ENCODE data around the gene BAZ1A. TPM values are rescaled to one million over a fixed set of nuclear protein-coding genes. Genes with fewer than 3 reads are reported as not detected.
"Not testable (repeated sequence)": the region's sequence is repeated elsewhere in the genome, so short reads cannot be mapped to it uniquely, and the experiment has no call there.

Gene BAZ1A
- total RNA-seq, 2 experiments from 2014 or later = 68.7 to 68.9 TPM

DNA sequence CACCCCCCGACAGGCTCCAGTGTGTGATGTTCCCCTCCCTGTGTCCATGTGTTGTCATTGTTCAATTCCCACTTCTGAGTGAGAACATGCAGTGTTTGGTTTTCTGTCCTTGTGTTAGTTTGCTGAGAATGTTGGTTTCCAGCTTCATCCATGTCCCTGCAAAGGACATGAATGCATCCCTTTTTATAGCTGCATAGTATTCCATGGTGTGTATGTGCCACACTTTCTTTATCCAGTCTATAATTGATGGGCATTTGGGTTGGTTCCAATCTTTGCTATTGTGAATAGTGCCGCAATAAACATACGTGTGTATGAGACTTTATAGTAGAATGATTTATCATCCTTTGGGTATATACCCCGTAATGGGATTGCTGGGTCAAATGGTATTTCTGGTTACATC, 138.1 kb downstream of the BAZ1A start:
- not testable (repeated sequence) for H3K4me3 Mint-ChIP-seq

DNA sequence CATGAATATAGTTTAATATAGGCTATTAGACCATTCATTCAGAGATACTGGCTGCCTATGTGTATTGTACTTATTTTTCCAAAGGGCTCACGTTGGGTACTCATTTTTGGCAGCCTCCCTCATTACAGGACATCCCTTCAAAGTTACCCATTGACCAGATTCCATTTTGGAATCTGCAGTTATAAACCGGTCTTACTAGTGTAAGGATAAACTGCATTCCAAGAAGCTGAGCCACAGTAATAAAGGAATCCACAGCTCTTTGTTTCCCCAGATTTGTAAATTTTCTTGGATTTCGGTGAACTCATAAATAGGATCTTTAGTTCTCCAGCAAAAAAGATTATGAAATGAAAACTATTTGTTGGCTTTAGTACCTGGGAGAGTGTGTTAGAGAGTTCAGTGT, 141.9 kb downstream of the BAZ1A start:
- H3K36me3 Mint-ChIP-seq = no peaks in the 10 kb centered on the region
- no peak overlapping the region for H3K4me3 Mint-ChIP-seq
- H3K27me3 Mint-ChIP-seq = no peaks in the 10 kb centered on the region
- no peak for DNase-seq
- H3K9me3 Mint-ChIP-seq = no peaks in the 10 kb centered on the region
- no peaks in the 10 kb centered on the region for H3K4me1 Mint-ChIP-seq
- H3K27ac Mint-ChIP-seq = no peak overlapping the region

More for the DNA sequence above, 138.1 kb downstream of the BAZ1A start:
- not testable (repeated sequence) for DNase-seq, H3K9me3 Mint-ChIP-seq, H3K27me3 Mint-ChIP-seq, H3K27ac Mint-ChIP-seq, H3K4me1 Mint-ChIP-seq, H3K36me3 Mint-ChIP-seq

- Mint-ChIP-seq H3K27ac (no peak overlapping the region), H3K4me1 (no peaks in the 10 kb centered on the region), H3K27me3 (no peaks in the 10 kb centered on the region), H3K4me3 (no peak overlapping the region), H3K36me3 (no peaks in the 10 kb centered on the region), H3K9me3 (no peaks in the 10 kb centered on the region)
- no peak for DNase-seq
Measured at GRCh38 chr14:34732802-34733201, 142.4 kb downstream of the BAZ1A start.

GRCh38 chr14:34723867-34724266, 151.3 kb downstream of the BAZ1A start:
- no peak for DNase-seq
- H3K4me1 Mint-ChIP-seq = peaks cover 2% of the 10 kb centered on the region
- no peak overlapping the region for H3K27ac Mint-ChIP-seq
- H3K36me3 Mint-ChIP-seq = no peaks in the 10 kb centered on the region
- H3K9me3 Mint-ChIP-seq = no peaks in the 10 kb centered on the region
- H3K4me3 Mint-ChIP-seq = no peak overlapping the region
- no peaks in the 10 kb centered on the region for H3K27me3 Mint-ChIP-seq

DNA sequence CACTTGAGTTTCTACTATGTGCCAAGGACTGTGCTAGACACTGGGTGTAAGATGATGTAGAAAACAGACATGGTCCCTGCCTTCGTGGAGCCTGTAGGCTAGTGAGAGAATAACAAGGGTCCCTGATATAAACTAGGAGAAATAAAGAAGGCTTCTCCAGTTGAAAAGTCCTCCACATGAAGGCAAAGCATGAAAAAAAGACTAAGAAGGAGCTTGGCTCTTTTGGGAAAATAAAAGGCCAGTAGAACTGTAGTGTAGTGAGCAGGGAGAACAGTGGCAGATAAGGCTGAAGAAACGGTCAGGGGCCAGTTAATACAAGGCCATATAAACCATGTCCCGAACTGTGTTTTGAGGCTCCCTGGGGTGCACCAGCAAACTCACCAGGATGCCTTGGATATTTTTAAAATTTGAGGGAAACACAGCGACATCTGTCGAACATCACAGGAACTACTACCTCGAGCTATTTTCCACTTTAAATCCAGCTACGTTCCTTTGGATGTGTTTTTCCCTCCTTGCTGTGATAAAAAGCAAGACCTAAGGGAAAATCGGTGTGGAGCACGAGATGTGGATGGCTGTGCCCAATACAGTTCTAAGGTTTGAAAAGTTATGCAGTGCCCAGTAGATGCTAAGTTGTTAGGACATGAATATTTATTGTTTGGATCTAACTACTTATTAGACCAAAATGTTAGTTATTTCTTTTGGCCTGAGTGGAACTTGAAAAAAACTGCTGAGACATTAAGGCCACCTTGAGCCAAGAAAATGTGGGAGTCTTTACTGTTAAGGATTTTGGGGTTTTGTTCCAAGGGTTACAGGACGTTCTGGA, 152.2 kb downstream of the BAZ1A start:
- no peak overlapping the region for H3K4me3 Mint-ChIP-seq
- no peaks in the 10 kb centered on the region for H3K36me3 Mint-ChIP-seq
- no peak overlapping the region for H3K27ac Mint-ChIP-seq
- no peaks in the 10 kb centered on the region for H3K9me3 Mint-ChIP-seq
- H3K4me1 Mint-ChIP-seq = peaks cover 2% of the 10 kb centered on the region
- no peaks in the 10 kb centered on the region for H3K27me3 Mint-ChIP-seq
- peak; percentile 5 for DNase-seq

- Mint-ChIP-seq H3K27ac (no peak overlapping the region), H3K4me1 (peaks cover 2% of the 10 kb centered on the region), H3K36me3 (no peaks in the 10 kb centered on the region), H3K27me3 (no peaks in the 10 kb centered on the region), H3K9me3 (no peaks in the 10 kb centered on the region), H3K4me3 (no peak overlapping the region)
- DNase-seq = no peak
Measured at GRCh38 chr14:34721129-34721528, 154.0 kb downstream of the BAZ1A start.

DNA sequence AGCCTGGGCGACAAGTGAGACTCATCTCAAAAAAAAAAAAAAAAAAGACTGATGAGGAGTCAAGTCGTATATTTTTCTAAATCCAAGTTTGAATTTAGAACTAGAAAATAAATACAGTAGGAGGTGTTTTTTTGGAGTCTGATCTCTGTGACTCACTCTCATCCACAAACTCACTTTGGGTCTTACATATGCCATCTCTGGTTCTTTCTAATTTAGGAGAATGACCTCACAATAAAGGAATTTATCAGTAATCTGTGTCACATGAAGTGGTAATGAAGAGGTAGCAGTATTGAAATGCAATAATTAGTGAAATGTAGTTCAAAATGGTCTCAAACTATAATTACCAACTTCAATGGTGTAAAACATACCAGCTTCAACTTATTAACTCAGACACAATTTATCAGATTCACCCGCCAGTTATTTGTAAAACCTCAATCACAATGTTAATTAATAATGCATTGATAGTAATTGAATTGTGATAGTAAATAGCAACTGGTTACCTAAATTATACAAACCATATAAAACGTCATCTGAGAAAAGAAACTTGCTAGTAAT, 156.3 kb downstream of the BAZ1A start:
- H3K4me3 Mint-ChIP-seq = no peak overlapping the region
- peaks cover 14% of the 10 kb centered on the region for H3K4me1 Mint-ChIP-seq
- no peak overlapping the region for H3K27ac Mint-ChIP-seq
- peaks cover under 1% of the 10 kb centered on the region for H3K36me3 Mint-ChIP-seq
- no peaks in the 10 kb centered on the region for H3K9me3 Mint-ChIP-seq
- no peak for DNase-seq
- H3K27me3 Mint-ChIP-seq = no peaks in the 10 kb centered on the region

DNA sequence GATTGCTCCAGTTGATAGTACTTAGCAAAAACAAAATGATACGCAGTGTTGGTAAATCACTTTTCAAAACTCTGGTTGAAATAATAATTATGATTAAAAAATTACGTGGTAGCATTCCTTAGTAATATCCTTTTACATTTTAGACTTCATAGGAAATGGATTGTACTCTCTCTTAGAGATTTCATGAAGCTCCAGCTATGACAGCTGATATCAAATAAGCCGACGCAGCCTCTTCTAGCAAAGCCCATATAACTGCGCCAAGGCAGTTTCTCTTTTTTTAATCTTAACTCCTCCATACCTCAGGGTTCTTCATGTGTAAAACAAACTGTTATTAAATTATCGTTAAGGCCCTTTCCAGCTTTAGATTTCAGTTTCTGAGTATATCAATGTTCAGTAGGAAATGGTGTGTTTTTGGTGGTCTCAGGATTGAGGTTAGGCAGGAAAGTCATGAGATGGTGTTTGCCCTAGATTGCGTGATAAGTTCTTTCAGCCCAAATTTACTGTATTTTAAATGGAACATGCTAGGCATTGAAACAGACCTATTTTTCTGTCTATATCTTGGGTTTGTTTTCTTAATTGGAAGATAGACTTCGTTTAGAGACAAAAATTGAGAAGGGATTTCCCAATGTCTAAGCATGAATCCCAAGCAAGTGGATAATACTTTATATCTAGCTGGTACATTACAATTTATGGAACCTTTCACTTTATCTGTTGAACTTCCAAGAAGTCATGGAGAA, 159.9 kb downstream of the BAZ1A start:
- Mint-ChIP-seq H3K9me3 (no peaks in the 10 kb centered on the region), H3K27ac (peak overlapping the region; percentile 65), H3K4me3 (peak overlapping the region; percentile 60), H3K27me3 (no peaks in the 10 kb centered on the region), H3K36me3 (peaks cover 15% of the 10 kb centered on the region), H3K4me1 (peaks cover 32% of the 10 kb centered on the region)
- DNase-seq = no peak

- Mint-ChIP-seq H3K27ac (peak within 1 kb of the TSS; percentile 86), H3K4me1 (peaks cover 32% of the 10 kb centered on the region), H3K9me3 (no peaks in the 10 kb centered on the region), H3K4me3 (peak within 1 kb of the TSS; percentile 88), H3K27me3 (no peaks in the 10 kb centered on the region), H3K36me3 (peaks cover 15% of the 10 kb centered on the region)
- peak; percentile 80 for DNase-seq
Measured at GRCh38 chr14:34714320-34715126, 160.6 kb downstream of the BAZ1A start, which contains the start of gene CFL2. TSS of gene CFL2 (minus strand) at chr14:34714593. CDS start at chr14:34714540, 53 bp downstream.

DNA sequence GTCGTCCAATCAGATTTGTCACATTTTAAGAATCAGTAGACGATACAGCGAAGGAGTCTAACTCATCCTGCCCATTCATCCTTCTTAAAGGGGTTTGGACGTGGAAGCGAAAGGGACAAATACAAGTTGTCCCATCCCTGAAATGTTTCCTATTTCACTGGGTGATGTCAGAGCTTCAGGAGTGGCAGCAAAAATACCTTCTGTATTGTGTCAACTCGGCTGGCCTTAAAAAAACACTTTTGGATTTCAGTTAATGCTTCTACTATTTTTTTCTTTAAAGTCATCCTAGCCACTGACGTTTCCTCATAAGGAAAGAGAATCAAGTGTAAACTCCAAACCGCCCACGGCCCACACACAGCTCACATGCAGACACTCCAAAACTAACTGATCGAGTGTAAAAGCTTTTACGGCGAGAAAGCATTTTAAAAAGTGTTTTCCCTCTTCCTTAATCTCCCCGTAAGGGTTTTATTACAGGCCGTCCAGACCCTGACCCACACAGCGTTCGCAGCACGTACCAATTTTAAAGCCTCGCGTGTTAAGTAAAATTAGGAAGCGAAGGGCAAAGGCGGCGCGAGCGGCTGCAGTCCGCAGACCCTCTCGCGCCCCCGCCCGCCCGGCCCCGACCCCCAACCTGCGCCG, 161.4 kb downstream of the BAZ1A start:
- H3K4me1 Mint-ChIP-seq = peaks cover 32% of the 10 kb centered on the region
- peak; percentile 32 for DNase-seq
- no peaks in the 10 kb centered on the region for H3K27me3 Mint-ChIP-seq
- peaks cover 15% of the 10 kb centered on the region for H3K36me3 Mint-ChIP-seq
- H3K4me3 Mint-ChIP-seq = peak overlapping the region; percentile 88
- H3K9me3 Mint-ChIP-seq = no peaks in the 10 kb centered on the region
- H3K27ac Mint-ChIP-seq = peak overlapping the region; percentile 86

GRCh38 chr14:34713122-34713680, 162.0 kb downstream of the BAZ1A start:
- H3K36me3 Mint-ChIP-seq = peaks cover 15% of the 10 kb centered on the region
- H3K27me3 Mint-ChIP-seq = no peaks in the 10 kb centered on the region
- no peak for DNase-seq
- peak overlapping the region; percentile 86 for H3K27ac Mint-ChIP-seq
- H3K4me3 Mint-ChIP-seq = peak overlapping the region; percentile 88
- peaks cover 32% of the 10 kb centered on the region for H3K4me1 Mint-ChIP-seq
- H3K9me3 Mint-ChIP-seq = no peaks in the 10 kb centered on the region

DNA sequence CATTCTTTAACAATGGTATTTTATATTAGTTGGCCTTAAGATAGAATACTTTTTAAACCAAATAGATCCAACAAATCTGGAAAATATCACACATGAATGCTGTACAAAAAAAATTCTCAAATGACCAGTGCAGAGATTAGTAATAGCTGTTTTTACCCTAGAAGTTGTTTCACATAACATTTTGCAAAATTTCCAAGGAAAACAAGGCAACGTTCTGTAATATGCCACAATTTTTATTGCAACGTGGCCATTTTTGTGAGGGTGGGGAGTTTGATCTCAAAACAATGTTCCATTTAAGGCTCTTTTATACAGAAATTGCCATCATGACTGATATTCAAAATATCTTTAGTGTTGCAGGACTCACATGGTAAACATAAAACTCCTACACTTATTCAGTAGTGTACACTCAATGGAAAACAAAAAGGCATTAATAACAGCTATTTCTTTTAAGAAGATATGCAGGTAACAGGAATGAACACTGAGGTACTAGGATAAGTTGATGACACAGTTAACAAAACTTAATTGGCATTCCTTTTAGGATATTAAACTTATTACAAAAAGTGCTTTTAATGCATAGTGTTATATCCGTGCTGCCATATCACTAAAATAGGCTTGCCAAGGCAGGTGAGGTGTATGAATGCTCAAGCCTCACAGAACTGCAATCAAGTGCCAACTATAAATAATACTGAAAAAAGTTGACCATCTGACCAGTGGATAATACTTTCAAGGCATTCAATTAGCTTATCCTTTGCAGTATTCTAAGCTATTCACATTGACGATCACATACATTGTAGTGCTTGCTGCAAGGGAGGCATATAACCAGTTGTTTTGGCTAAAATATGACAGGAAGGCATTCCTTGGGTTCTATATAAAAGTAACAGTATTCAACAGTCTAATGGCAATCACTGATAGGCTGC, 163.1 kb downstream of the BAZ1A start:
- H3K4me3 Mint-ChIP-seq = no peak overlapping the region

DNA sequence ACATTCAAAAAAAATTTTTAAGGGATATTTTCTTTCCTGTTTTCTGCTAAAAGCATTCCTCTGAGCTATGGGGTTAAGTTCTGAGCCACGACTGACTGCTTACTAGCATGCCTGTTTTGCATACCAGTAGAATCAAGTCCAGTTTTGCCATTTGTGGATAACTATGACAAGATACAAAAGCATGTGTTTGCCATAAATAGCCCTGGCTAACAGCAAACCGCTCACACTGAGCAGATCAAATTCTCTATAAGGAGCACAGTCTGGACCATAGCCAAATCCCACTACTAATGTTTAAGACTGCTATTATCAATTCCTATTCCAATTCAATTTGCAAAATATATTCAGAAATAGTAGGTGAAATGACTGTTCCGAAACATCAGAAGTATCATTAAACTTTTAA, 164.0 kb downstream of the BAZ1A start:
- Mint-ChIP-seq H3K36me3 (peaks cover 15% of the 10 kb centered on the region), H3K4me3 (no peak overlapping the region), H3K9me3 (no peaks in the 10 kb centered on the region), H3K27me3 (no peaks in the 10 kb centered on the region), H3K4me1 (peaks cover 32% of the 10 kb centered on the region), H3K27ac (no peak overlapping the region)
- no peak for DNase-seq

More for the DNA sequence above, 163.1 kb downstream of the BAZ1A start:
- H3K27ac Mint-ChIP-seq = no peak overlapping the region
- no peaks in the 10 kb centered on the region for H3K9me3 Mint-ChIP-seq
- H3K36me3 Mint-ChIP-seq = peaks cover 15% of the 10 kb centered on the region
- H3K4me1 Mint-ChIP-seq = peaks cover 32% of the 10 kb centered on the region
- DNase-seq = no peak
- no peaks in the 10 kb centered on the region for H3K27me3 Mint-ChIP-seq

Measured in activated naive CD8-positive, alpha-beta T cell treated with anti-CD3 and anti-CD28 coated beads for 36 hours (primary cell).